HEK293 (cell line): Measurements from ENCODE around the gene IGSF9B.

Source experiments
- CTCF ChIA-PET: fragments of 350-600 bp; formaldehyde crosslinking; extraction: SDS; loops from one replicate; lab custom pipeline; 2021; ENCODE audit warnings: antibody characterized with exemption; lab: Yijun Ruan, JAX
- POLR2A ChIA-PET: fragments of 300-600 bp; formaldehyde crosslinking; extraction: SDS; loops from one replicate; lab custom pipeline; 2020; ENCODE audit warnings: antibody characterized with exemption, inconsistent platforms; lab: Yijun Ruan, JAX
- H3K27ac ChIP-seq: fragments of 200-500 bp; sonication (Bioruptor generic); 2 replicates; pipeline ENCODE4 v1.5.1; 2014; ENCODE audit warnings: low read depth, low read length, control low read depth, inconsistent platforms; ENCODE audit errors: extremely low read depth
- H3K36me3 ChIP-seq, 2 experiments: fragments of 200-500 bp in 1 of 2; sonication (Bioruptor generic) in 1 of 2; 1 replicate in 1 of 2; 2 replicates in 1 of 2; pipeline ENCODE4 v1.5.1; 2014 to 2017; ENCODE audit warnings: inconsistent platforms in 2 of 2, low read length in 2 of 2; ENCODE audit not compliant: control insufficient read depth in 2 of 2, insufficient read depth in 1 of 2
- H3K4me1 ChIP-seq: fragments of 200-500 bp; sonication (Bioruptor generic); 2 replicates; pipeline ENCODE4 v1.5.1; 2014; ENCODE audit warnings: mild to moderate bottlenecking, low read length, inconsistent platforms; ENCODE audit not compliant: control insufficient read depth, insufficient read depth
- H3K4me3 ChIP-seq: 2 replicates; pipeline ENCODE4 v1.5.1; 2011; ENCODE audit warnings: low read depth, mild to moderate bottlenecking, control low read depth, low read length, moderate library complexity
- H3K9me3 ChIP-seq: fragments of 200-500 bp; sonication (Bioruptor generic); 2 replicates; pipeline ENCODE4 v1.5.1; 2014; ENCODE audit warnings: low read depth, low read length, inconsistent platforms; ENCODE audit not compliant: control insufficient read depth, insufficient read depth
- ZBTB48 ChIP-seq: fragments of 450-650 bp; formaldehyde crosslinking; IDR thresholded peaks from 2 replicates; pipeline ENCODE4 v1.5.1; 2016; ENCODE audit warnings: missing biosample characterization, missing genetic modification characterization
- ZEB2 ChIP-seq: fragments of 450-650 bp; formaldehyde crosslinking; IDR thresholded peaks from 2 replicates; pipeline ENCODE4 v1.5.1; 2016; ENCODE audit warnings: missing biosample characterization, missing genetic modification characterization
- ZNF121 ChIP-seq: fragments of 450-650 bp; formaldehyde crosslinking; IDR thresholded peaks from 2 replicates; pipeline ENCODE4 v1.5.1; 2016; ENCODE audit warnings: missing biosample characterization, missing genetic modification characterization
- ZNF16 ChIP-seq: fragments of 450-650 bp; formaldehyde crosslinking; IDR thresholded peaks from 2 replicates; pipeline ENCODE4 v1.5.1; 2016; ENCODE audit warnings: low read depth, missing biosample characterization, missing genetic modification characterization
- ZNF24 ChIP-seq: fragments of 450-650 bp; formaldehyde crosslinking; IDR thresholded peaks from 2 replicates; pipeline ENCODE4 v1.5.1; 2016; ENCODE audit warnings: missing biosample characterization, missing genetic modification characterization
- ZNF274 ChIP-seq, 2 experiments: fragments of 200-500 bp in 1 of 2; fragments of 450-650 bp in 1 of 2; sonication (Bioruptor generic) in 1 of 2; formaldehyde crosslinking in 1 of 2; IDR thresholded peaks; 2 replicates each; pipeline versions ENCODE4 v1.5.1 to v1.6.1; 2014 to 2016; ENCODE audit warnings: borderline replicate concordance in 1 of 2, inconsistent platforms in 1 of 2, low read length in 1 of 2, missing biosample characterization in 1 of 2, missing genetic modification characterization in 1 of 2
- ZNF37A ChIP-seq: fragments of 450-650 bp; IDR thresholded peaks from 2 replicates; pipeline ENCODE4 v1.5.1; 2018; ENCODE audit warnings: missing biosample characterization, missing genetic modification characterization
- ZNF423 ChIP-seq: fragments of 450-650 bp; formaldehyde crosslinking; IDR thresholded peaks from 2 replicates; pipeline ENCODE4 v1.5.1; 2016; ENCODE audit warnings: missing biosample characterization, missing genetic modification characterization
- ZNF501 ChIP-seq: fragments of 450-650 bp; formaldehyde crosslinking; IDR thresholded peaks from 2 replicates; pipeline ENCODE4 v1.5.1; 2016; ENCODE audit warnings: missing biosample characterization, missing genetic modification characterization
- ZNF600 ChIP-seq: fragments of 450-650 bp; formaldehyde crosslinking; IDR thresholded peaks from 2 replicates; pipeline ENCODE4 v1.5.1; 2016; ENCODE audit warnings: missing biosample characterization, missing genetic modification characterization
- ZNF624 ChIP-seq: fragments of 450-650 bp; formaldehyde crosslinking; IDR thresholded peaks from 2 replicates; pipeline ENCODE4 v1.5.1; 2017; ENCODE audit warnings: missing biosample characterization, missing genetic modification characterization
- ZNF626 ChIP-seq: fragments of 450-650 bp; sonication (Bioruptor Pico); formaldehyde crosslinking; IDR thresholded peaks from 2 replicates; pipeline ENCODE4 v1.5.1; 2018; ENCODE audit warnings: missing biosample characterization, missing genetic modification characterization, inconsistent platforms
- ZNF701 ChIP-seq: fragments of 450-650 bp; formaldehyde crosslinking; IDR thresholded peaks from 2 replicates; pipeline ENCODE4 v1.5.1; 2016; ENCODE audit warnings: missing biosample characterization, missing genetic modification characterization
- ZNF707 ChIP-seq: fragments of 450-650 bp; formaldehyde crosslinking; IDR thresholded peaks from 2 replicates; pipeline ENCODE4 v1.5.1; 2016; ENCODE audit warnings: missing biosample characterization, missing genetic modification characterization
- ZNF747 ChIP-seq: fragments of 450-650 bp; formaldehyde crosslinking; IDR thresholded peaks from 2 replicates; pipeline ENCODE4 v1.5.1; 2016; ENCODE audit warnings: missing biosample characterization, missing genetic modification characterization
- TF ChIP-seq, protein P1 (sequence below): fragments of 450-650 bp; IDR thresholded peaks from 2 replicates; pipeline ENCODE4 v1.5.1; 2018; ENCODE audit warnings: missing biosample characterization, missing genetic modification characterization
- TF ChIP-seq, protein P2 (sequence below): fragments of 450-650 bp; formaldehyde crosslinking; IDR thresholded peaks from 2 replicates; pipeline ENCODE4 v1.5.1; 2017; ENCODE audit warnings: missing biosample characterization, missing genetic modification characterization
- TF ChIP-seq, protein P3 (sequence below): fragments of 450-650 bp; IDR thresholded peaks from 2 replicates; pipeline ENCODE4 v1.5.1; 2018; ENCODE audit warnings: missing biosample characterization, mild to moderate bottlenecking, missing genetic modification characterization
- TF ChIP-seq, protein P4 (sequence below): fragments of 450-650 bp; formaldehyde crosslinking; conservative IDR thresholded peaks from 2 replicates; pipeline ENCODE4 v1.5.1; 2016; ENCODE audit warnings: low read depth, missing biosample characterization, missing genetic modification characterization
- TF ChIP-seq, protein P5 (sequence below): fragments of 450-650 bp; formaldehyde crosslinking; IDR thresholded peaks from 2 replicates; pipeline ENCODE4 v1.5.1; 2017; ENCODE audit warnings: missing biosample characterization, missing genetic modification characterization

Gene IGSF9B

DNA sequence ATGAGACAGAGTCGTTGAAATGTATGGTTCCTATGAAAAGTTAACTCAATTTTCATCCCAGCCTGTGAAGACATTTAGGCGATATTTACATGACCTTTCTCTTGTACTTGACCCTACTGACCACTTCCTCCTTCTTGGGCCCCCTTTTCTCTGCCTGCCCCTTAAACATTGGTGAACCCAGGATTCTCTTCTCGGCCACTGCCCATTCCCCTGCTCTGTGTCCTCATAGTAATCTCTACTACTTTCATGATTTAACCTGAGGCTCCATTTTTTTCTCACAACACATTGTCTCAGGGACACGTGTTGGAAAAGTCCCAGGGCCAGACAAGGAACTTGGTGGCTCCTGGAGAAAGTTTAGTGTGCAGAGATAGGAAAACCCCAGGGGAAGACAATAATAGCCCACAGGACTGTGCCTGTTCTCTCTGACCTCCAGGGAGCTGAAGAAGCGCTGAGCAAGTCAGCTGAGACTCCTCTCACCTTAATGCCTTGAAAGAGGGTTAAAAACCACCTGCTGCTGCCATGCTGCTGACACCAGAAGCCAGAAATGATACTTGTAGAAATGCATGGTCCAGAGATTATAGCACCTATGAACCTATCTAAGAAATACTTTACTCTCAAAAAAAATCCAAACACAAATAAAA lies 69.0 kb downstream of the IGSF9B start:
- H3K36me3 ChIP-seq = no peaks in the 10 kb centered on the region
- ChIA-PET POLR2A (no interaction called here), CTCF (interaction anchor here (0.8 kb wide), 1 partner anchor 812 kb away, joined by 4 read pairs; no protein-coding TSS in a partner anchor)
- no peaks in the 10 kb centered on the region for H3K4me1 ChIP-seq
- H3K4me3 ChIP-seq = no peak overlapping the region
- no peaks in the 10 kb centered on the region for H3K9me3 ChIP-seq
- H3K27ac ChIP-seq = no peak overlapping the region
- TF ChIP-seq ZNF24 (tag by site-specific recombination) (no peak), ZNF626 (tag by site-specific recombination) (no peak), ZNF501 (tag by site-specific recombination) (no peak), ZNF274 (IDR thresholded peaks at IDR 0.05; ENCODE audit: low read length) (no peak), ZNF274 (tag by site-specific recombination; IDR thresholded peaks at IDR 0.05; ENCODE audit: borderline replicate concordance) (no peak), ZNF600 (tag by site-specific recombination) (no peak), ZNF121 (tag by site-specific recombination) (no peak), ZNF37A (tag by site-specific recombination) (no peak), ZNF701 (tag by site-specific recombination) (no peak), ZNF707 (tag by site-specific recombination) (no peak), ZNF16 (tag by site-specific recombination) (no peak), ZNF624 (tag by site-specific recombination) (no peak), ZNF747 (tag by site-specific recombination) (no peak), ZNF423 (tag by site-specific recombination) (no peak), ZEB2 (tag by site-specific recombination) (no peak), ZBTB48 (tag by site-specific recombination) (no peak)
- TF ChIP-seq, protein P1, sequence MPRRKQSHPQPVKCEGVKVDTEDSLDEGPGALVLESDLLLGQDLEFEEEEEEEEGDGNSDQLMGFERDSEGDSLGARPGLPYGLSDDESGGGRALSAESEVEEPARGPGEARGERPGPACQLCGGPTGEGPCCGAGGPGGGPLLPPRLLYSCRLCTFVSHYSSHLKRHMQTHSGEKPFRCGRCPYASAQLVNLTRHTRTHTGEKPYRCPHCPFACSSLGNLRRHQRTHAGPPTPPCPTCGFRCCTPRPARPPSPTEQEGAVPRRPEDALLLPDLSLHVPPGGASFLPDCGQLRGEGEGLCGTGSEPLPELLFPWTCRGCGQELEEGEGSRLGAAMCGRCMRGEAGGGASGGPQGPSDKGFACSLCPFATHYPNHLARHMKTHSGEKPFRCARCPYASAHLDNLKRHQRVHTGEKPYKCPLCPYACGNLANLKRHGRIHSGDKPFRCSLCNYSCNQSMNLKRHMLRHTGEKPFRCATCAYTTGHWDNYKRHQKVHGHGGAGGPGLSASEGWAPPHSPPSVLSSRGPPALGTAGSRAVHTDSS (tag by site-specific recombination) = no peak
- TF ChIP-seq, protein P2, sequence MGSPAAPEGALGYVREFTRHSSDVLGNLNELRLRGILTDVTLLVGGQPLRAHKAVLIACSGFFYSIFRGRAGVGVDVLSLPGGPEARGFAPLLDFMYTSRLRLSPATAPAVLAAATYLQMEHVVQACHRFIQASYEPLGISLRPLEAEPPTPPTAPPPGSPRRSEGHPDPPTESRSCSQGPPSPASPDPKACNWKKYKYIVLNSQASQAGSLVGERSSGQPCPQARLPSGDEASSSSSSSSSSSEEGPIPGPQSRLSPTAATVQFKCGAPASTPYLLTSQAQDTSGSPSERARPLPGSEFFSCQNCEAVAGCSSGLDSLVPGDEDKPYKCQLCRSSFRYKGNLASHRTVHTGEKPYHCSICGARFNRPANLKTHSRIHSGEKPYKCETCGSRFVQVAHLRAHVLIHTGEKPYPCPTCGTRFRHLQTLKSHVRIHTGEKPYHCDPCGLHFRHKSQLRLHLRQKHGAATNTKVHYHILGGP (tag by site-specific recombination) = no peak
- TF ChIP-seq, protein P3, sequence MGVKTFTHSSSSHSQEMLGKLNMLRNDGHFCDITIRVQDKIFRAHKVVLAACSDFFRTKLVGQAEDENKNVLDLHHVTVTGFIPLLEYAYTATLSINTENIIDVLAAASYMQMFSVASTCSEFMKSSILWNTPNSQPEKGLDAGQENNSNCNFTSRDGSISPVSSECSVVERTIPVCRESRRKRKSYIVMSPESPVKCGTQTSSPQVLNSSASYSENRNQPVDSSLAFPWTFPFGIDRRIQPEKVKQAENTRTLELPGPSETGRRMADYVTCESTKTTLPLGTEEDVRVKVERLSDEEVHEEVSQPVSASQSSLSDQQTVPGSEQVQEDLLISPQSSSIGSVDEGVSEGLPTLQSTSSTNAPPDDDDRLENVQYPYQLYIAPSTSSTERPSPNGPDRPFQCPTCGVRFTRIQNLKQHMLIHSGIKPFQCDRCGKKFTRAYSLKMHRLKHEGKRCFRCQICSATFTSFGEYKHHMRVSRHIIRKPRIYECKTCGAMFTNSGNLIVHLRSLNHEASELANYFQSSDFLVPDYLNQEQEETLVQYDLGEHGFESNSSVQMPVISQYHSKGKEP = no peak
- TF ChIP-seq, protein P4, sequence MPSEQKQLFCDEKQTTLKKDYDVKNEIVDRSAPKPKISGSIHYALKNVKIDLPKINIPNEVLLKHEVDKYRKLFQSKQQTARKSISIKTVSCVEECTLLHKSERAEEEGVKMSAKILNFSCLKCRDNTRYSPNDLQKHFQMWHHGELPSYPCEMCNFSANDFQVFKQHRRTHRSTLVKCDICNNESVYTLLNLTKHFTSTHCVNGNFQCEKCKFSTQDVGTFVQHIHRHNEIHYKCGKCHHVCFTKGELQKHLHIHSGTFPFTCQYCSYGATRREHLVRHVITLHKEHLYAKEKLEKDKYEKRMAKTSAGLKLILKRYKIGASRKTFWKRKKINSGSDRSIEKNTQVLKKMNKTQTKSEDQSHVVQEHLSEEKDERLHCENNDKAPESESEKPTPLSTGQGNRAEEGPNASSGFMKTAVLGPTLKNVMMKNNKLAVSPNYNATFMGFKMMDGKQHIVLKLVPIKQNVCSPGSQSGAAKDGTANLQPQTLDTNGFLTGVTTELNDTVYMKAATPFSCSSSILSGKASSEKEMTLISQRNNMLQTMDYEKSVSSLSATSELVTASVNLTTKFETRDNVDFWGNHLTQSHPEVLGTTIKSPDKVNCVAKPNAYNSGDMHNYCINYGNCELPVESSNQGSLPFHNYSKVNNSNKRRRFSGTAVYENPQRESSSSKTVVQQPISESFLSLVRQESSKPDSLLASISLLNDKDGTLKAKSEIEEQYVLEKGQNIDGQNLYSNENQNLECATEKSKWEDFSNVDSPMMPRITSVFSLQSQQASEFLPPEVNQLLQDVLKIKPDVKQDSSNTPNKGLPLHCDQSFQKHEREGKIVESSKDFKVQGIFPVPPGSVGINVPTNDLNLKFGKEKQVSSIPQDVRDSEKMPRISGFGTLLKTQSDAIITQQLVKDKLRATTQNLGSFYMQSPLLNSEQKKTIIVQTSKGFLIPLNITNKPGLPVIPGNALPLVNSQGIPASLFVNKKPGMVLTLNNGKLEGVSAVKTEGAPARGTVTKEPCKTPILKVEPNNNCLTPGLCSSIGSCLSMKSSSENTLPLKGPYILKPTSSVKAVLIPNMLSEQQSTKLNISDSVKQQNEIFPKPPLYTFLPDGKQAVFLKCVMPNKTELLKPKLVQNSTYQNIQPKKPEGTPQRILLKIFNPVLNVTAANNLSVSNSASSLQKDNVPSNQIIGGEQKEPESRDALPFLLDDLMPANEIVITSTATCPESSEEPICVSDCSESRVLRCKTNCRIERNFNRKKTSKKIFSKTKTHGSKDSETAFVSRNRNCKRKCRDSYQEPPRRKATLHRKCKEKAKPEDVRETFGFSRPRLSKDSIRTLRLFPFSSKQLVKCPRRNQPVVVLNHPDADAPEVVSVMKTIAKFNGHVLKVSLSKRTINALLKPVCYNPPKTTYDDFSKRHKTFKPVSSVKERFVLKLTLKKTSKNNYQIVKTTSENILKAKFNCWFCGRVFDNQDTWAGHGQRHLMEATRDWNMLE (tag by site-specific recombination) = no peak
- TF ChIP-seq, protein P5, sequence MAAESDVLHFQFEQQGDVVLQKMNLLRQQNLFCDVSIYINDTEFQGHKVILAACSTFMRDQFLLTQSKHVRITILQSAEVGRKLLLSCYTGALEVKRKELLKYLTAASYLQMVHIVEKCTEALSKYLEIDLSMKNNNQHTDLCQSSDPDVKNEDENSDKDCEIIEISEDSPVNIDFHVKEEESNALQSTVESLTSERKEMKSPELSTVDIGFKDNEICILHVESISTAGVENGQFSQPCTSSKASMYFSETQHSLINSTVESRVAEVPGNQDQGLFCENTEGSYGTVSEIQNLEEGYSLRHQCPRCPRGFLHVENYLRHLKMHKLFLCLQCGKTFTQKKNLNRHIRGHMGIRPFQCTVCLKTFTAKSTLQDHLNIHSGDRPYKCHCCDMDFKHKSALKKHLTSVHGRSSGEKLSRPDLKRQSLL (tag by site-specific recombination) = no peak
